Esophagus muscularis mucosa (tissue), 3 donors: ENCODE data around the gene TOE1.

ENCODE experiments used
- CTCF ChIP-seq, 3 experiments: fragments of 200-600 bp in 2 of 3; fragments of 450-650 bp in 1 of 3; sonication (generic) in 2 of 3; IDR thresholded peaks; one replicate each; pipeline ENCODE4 v1.5.1; 2017 to 2019; ENCODE audit warnings: antibody characterized with exemption in 3 of 3, mild to moderate bottlenecking in 2 of 3, moderate library complexity in 1 of 3
- POLR2A ChIP-seq: fragments of 450-650 bp; IDR thresholded peaks from one replicate; pipeline ENCODE4 v1.6.1; 2017; ENCODE audit warnings: antibody characterized with exemption, moderate library complexity, mild to moderate bottlenecking, low read depth
- POLR2AphosphoS5 ChIP-seq, 2 donors: sonication (generic); formaldehyde crosslinking; IDR thresholded peaks; one replicate each; pipeline ENCODE4 v1.6.1; 2017; ENCODE audit warnings: antibody characterized with exemption in 2 of 2

GRCh38 chr1:45346473-45346872, 6.5 kb downstream of the TOE1 start:
- TF ChIP-seq POLR2A (no peak), CTCF (IDR thresholded peaks at IDR 0.05) (no peak), POLR2AphosphoS5 (IDR thresholded peaks at IDR 0.05) (no peak)
